Osteoblast (primary cell): Measurements from ENCODE around the gene COBL. TPM values are rescaled to one million over a fixed set of nuclear protein-coding genes. Genes with fewer than 3 reads are reported as not detected.

ENCODE experiments used
- DNase-seq: peaks from one replicate; pipeline ENCODE4 v3.0.0; 2011; ENCODE audit warnings: low spot score, mixed read lengths; ENCODE audit not compliant: insufficient read length; ENCODE audit errors: missing footprints
- H2AFZ ChIP-seq: 2 replicates; pipeline ENCODE4 v1.6.0; 2011; ENCODE audit warnings: mild to moderate bottlenecking, low read length
- H3K27ac ChIP-seq: 2 replicates; pipeline ENCODE4 v1.5.1; 2011; ENCODE audit warnings: mild to moderate bottlenecking, low read depth, low read length, moderate library complexity
- H3K27me3 ChIP-seq: 2 replicates; pipeline ENCODE4 v1.6.0; 2012; ENCODE audit warnings: mild to moderate bottlenecking, control low read depth, inconsistent platforms, low read length, moderate library complexity; ENCODE audit not compliant: insufficient read depth
- H3K36me3 ChIP-seq: 2 replicates; pipeline ENCODE4 v1.5.1; 2011; ENCODE audit warnings: mild to moderate bottlenecking, low read length, control low read depth, moderate library complexity; ENCODE audit not compliant: insufficient read depth
- H3K4me1 ChIP-seq: 2 replicates; pipeline ENCODE4 v1.5.1; 2011; ENCODE audit warnings: mild to moderate bottlenecking, low read length, control low read depth, moderate library complexity; ENCODE audit not compliant: insufficient read depth
- H3K4me2 ChIP-seq: 2 replicates; pipeline ENCODE4 v1.6.0; 2011; ENCODE audit warnings: mild to moderate bottlenecking, low read length; ENCODE audit not compliant: insufficient read depth
- H3K4me3 ChIP-seq: fragments of 200-600 bp; sonication (generic); 3 replicates; pipeline ENCODE4 v1.5.1; 2012; ENCODE audit warnings: mild to moderate bottlenecking, low read length, inconsistent platforms; ENCODE audit not compliant: insufficient read depth
- H3K79me2 ChIP-seq: 2 replicates; pipeline ENCODE4 v1.6.0; 2012; ENCODE audit warnings: mild to moderate bottlenecking, low read length, control low read depth, inconsistent platforms; ENCODE audit not compliant: insufficient read depth
- H3K9me3 ChIP-seq: 2 replicates; pipeline ENCODE4 v1.5.1; 2011; ENCODE audit warnings: low read depth, low read length, control low read depth
- H4K20me1 ChIP-seq: 2 replicates; pipeline ENCODE4 v1.6.0; 2012; ENCODE audit warnings: mild to moderate bottlenecking, low read length, control low read depth; ENCODE audit not compliant: insufficient read depth
- CTCF ChIP-seq: IDR thresholded peaks from 2 replicates; pipeline ENCODE4 v1.5.1; 2011; ENCODE audit warnings: mild to moderate bottlenecking, low read depth, low read length, moderate library complexity; ENCODE audit errors: extremely low read depth
- total RNA-seq: library from RNA; depleted of rRNA; stranded (reverse); fragments of >200 nt; gene quantifications from 2 replicates; pipeline ENCODE4 v1.2.3, GENCODE V29; 2012

COBL gene
- total RNA-seq, 1 donor: under 0.01 TPM

GRCh38 chr7:51326656-51327286, 10.2 kb upstream of the COBL start:
- Histone ChIP-seq H3K79me2 (no peaks in the 10 kb centered on the region), H3K9me3 (no peaks in the 10 kb centered on the region), H4K20me1 (no peaks in the 10 kb centered on the region), H3K4me2 (no peak overlapping the region), H3K27me3 (no peaks in the 10 kb centered on the region), H2AFZ (no peak overlapping the region), H3K36me3 (no peaks in the 10 kb centered on the region), H3K4me3 (no peak overlapping the region), H3K4me1 (no peaks in the 10 kb centered on the region), H3K27ac (no peak overlapping the region)
- no peak for DNase-seq
- TF ChIP-seq CTCF: no peak

GRCh38 chr7:51325908-51326307, 9.3 kb upstream of the COBL start:
- TF ChIP-seq CTCF: no peak

GRCh38 chr7:51325261-51325676, 8.7 kb upstream of the COBL start:
- no peaks in the 10 kb centered on the region for H3K27me3 ChIP-seq
- no peaks in the 10 kb centered on the region for H4K20me1 ChIP-seq
- no peak overlapping the region for H3K4me2 ChIP-seq
- no peak for DNase-seq
- no peaks in the 10 kb centered on the region for H3K36me3 ChIP-seq
- no peaks in the 10 kb centered on the region for H3K9me3 ChIP-seq
- no peak for TF ChIP-seq CTCF
- no peak overlapping the region for H2AFZ ChIP-seq
- H3K4me3 ChIP-seq: no peak overlapping the region
- no peaks in the 10 kb centered on the region for H3K4me1 ChIP-seq
- H3K79me2 ChIP-seq: no peaks in the 10 kb centered on the region
- H3K27ac ChIP-seq: no peak overlapping the region

More at GRCh38 chr7:51325908-51326307, 9.3 kb upstream of the COBL start:
- Histone ChIP-seq H3K4me2 (no peak overlapping the region), H2AFZ (no peak overlapping the region), H3K27ac (no peak overlapping the region), H3K27me3 (no peaks in the 10 kb centered on the region), H3K4me1 (no peaks in the 10 kb centered on the region), H3K36me3 (no peaks in the 10 kb centered on the region), H4K20me1 (no peaks in the 10 kb centered on the region), H3K79me2 (no peaks in the 10 kb centered on the region), H3K4me3 (no peak overlapping the region), H3K9me3 (no peaks in the 10 kb centered on the region)
- DNase-seq: no peak

- Histone ChIP-seq H2AFZ (no peak overlapping the region), H3K27me3 (no peaks in the 10 kb centered on the region), H3K79me2 (no peaks in the 10 kb centered on the region), H4K20me1 (no peaks in the 10 kb centered on the region), H3K27ac (no peak overlapping the region), H3K9me3 (no peaks in the 10 kb centered on the region), H3K4me2 (no peak overlapping the region), H3K36me3 (no peaks in the 10 kb centered on the region), H3K4me3 (no peak overlapping the region), H3K4me1 (no peaks in the 10 kb centered on the region)
- DNase-seq: no peak
- TF ChIP-seq CTCF: no peak
Measured at GRCh38 chr7:51324206-51324898, 7.7 kb upstream of the COBL start.
